GM12891 (cell line): ENCODE measurements around the gene SNX7.

Experiments
- PAX5 ChIP-seq: IDR thresholded peaks from 2 replicates; pipeline ENCODE4 v1.6.1; 2011; ENCODE audit warnings: low read length, moderate library complexity, mild to moderate bottlenecking; ENCODE audit not compliant: insufficient read depth, severe bottlenecking
- POLR2A ChIP-seq: IDR thresholded peaks from 2 replicates; pipeline ENCODE4 v1.6.1; 2011; ENCODE audit warnings: low read depth, low read length, control low read depth
- POLR2AphosphoS5 ChIP-seq: IDR thresholded peaks from 2 replicates; pipeline ENCODE4 v1.6.1; 2011; ENCODE audit warnings: low read depth, low read length, control low read depth
- POU2F2 ChIP-seq: IDR thresholded peaks from 2 replicates; pipeline ENCODE4 v1.6.1; 2011; ENCODE audit warnings: low read depth, mild to moderate bottlenecking, control low read depth, low read length, moderate library complexity
- SPI1 ChIP-seq: IDR thresholded peaks from 2 replicates; pipeline ENCODE4 v1.6.1; 2011; ENCODE audit warnings: low read depth, low read length, control low read depth
- TAF1 ChIP-seq: IDR thresholded peaks from 2 replicates; pipeline ENCODE4 v1.6.1; 2011; ENCODE audit warnings: low read depth, low read length, control low read depth

GRCh38 chr1:98764485-98764884 is 103.0 kb downstream of the SNX7 start:
- TF ChIP-seq POLR2A (no peak), POLR2AphosphoS5 (no peak), SPI1 (no peak), TAF1 (no peak), POU2F2 (no peak), PAX5 (no peak)
